D721Med (cell line): ENCODE results near the gene GHRHR.

ENCODE experiments used
- DNase-seq: peaks from one replicate; pipeline ENCODE4 v3.0.0; 2011; ENCODE audit warnings: low spot score; ENCODE audit not compliant: insufficient read length
- FAIRE-seq: peaks from 2 replicates; lab custom pipeline; 2011; peaks lifted over from hg19 to GRCh38; lab: Jason Lieb, UNC
- TF ChIP-seq, protein P1 (sequence below): IDR thresholded peaks from 2 replicates; pipeline ENCODE4 v1.5.1; 2012; ENCODE audit warnings: mild to moderate bottlenecking, control low read depth; ENCODE audit not compliant: insufficient read depth; ENCODE audit errors: missing control alignments

GHRHR gene

GRCh38 chr7:31003097-31003496 is 39.3 kb downstream of the GHRHR start:
- DNase-seq (no peak), FAIRE-seq (no peak)
- TF ChIP-seq, protein P1, sequence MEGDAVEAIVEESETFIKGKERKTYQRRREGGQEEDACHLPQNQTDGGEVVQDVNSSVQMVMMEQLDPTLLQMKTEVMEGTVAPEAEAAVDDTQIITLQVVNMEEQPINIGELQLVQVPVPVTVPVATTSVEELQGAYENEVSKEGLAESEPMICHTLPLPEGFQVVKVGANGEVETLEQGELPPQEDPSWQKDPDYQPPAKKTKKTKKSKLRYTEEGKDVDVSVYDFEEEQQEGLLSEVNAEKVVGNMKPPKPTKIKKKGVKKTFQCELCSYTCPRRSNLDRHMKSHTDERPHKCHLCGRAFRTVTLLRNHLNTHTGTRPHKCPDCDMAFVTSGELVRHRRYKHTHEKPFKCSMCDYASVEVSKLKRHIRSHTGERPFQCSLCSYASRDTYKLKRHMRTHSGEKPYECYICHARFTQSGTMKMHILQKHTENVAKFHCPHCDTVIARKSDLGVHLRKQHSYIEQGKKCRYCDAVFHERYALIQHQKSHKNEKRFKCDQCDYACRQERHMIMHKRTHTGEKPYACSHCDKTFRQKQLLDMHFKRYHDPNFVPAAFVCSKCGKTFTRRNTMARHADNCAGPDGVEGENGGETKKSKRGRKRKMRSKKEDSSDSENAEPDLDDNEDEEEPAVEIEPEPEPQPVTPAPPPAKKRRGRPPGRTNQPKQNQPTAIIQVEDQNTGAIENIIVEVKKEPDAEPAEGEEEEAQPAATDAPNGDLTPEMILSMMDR = no peak

DNA sequence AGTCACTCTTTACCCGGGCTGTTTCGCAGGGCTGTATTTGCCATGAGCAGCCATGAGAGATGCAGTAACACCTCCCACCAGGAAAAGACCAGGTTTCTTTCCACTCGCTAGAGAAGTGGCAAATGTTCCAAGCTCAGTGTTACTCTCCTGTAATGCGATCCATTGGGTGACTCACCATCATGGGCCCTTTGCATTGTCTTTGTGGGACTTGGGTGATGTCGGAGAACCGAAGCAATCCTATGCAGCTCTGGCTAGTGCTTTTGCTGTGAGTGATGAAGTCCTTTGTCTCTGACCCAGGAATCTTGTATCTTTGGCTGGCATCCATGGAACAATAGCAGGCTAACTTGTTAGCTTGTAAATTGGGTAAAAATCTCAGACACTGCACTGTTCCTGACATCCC is 40.0 kb downstream of the GHRHR start:
- FAIRE-seq = no peak
- TF ChIP-seq, protein P1 = no peak
- DNase-seq = no peak

- FAIRE-seq (no peak), DNase-seq (no peak)
- TF ChIP-seq, protein P1 = no peak
These were observed 40.6 kb downstream of the GHRHR start for GRCh38 chr7:31004393-31004792.

DNA sequence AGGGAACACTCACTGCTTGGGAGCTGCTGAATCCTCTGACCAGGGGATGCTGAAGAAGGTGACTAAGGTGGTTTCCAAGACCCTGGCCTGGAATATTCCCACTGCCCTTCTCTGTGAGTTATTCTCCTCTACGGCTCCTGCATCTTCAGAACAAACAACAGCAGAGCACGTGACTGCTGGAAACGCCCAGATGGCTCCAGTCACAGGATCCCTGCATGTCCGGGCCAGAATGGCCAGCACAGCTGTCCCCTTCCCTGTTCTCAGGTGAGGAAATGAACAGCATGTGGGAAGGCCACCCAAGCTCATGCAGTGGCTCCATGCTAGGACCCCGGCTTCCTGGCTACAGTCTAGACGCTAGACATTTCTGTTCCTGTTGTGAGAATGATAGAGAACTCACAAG is 43.1 kb downstream of the GHRHR start:
- TF ChIP-seq, protein P1 = no peak
- FAIRE-seq = no peak
- DNase-seq = no peak

GRCh38 chr7:31007634-31008033 is 43.9 kb downstream of the GHRHR start:
- TF ChIP-seq, protein P1 = no peak
- FAIRE-seq (no peak), DNase-seq (no peak)

- TF ChIP-seq, protein P1 = no peak
- no peak for DNase-seq
- FAIRE-seq = no peak
These were observed 51.1 kb downstream of the GHRHR start for GRCh38 chr7:31014826-31015225.

DNA sequence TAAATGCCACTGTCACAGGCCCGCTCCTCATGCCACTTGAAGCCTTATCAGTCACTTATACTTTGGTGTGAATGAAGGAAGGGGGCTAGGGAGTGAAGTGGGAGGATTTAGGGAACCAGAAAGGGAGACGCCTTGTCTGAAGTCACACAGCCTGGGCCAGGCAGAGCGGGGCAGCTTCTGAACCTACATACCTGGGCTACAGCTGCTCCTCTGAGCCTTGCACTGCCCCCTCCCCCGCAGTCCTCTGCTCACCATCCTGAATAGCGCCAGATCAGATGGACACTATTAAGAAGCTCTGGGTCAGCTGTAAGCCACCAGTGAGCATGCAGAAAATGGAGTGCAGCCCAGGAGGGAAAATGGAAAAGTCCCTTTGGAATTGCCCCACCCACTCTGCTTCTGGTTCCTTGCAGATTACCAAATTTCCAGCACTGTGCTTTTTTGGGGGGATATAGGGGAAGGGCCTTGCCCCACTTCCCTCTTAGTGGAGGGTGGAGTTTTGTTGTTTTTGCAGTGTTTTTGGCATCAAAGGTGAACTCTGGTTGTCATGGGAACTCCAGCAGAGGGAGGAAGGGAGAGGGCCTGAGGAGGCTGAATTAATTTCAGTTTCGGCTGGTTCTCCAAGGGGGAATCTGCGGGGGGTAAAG is 53.4 kb downstream of the GHRHR start:
- no peak for FAIRE-seq

More for the DNA sequence above, 53.4 kb downstream of the GHRHR start:
- no peak for DNase-seq
- TF ChIP-seq, protein P1 = no peak
